SKM-1 treated with dmso at 0.1 percent for 144 hours (cell line): ENCODE measurements around the gene UBE2S.
A peak's percentile ranks its signal among the peaks of the same experiment; 100 is the strongest.
"Not testable (repeated sequence)": the region's sequence is repeated elsewhere in the genome, so short reads cannot be mapped to it uniquely, and the experiment has no call there.

Source experiments
- DNase-seq: peaks from one replicate; lab custom pipeline; 2025; ENCODE audit not compliant: unreplicated experiment; lab: John Stamatoyannopoulos, UW

UBE2S gene

DNA sequence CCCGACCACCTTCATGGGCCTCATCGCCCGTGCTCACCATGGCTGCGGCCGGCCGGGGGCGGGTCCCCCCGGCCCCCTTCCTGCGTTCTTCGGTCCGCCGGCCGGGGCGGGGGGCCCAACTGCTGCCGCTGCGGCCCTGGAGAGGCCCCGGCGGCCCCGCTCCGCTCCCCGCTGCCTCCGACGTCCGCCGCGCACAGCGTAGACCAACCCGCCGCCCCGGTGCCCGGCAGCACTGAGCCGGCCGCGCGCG, at the start of gene UBE2S:
Gene UBE2S (minus strand): TSS at position 239 of the 250 bp plus-strand sequence. CDS start 199 bp downstream, at position 40.
- not testable (repeated sequence) for DNase-seq

DNA sequence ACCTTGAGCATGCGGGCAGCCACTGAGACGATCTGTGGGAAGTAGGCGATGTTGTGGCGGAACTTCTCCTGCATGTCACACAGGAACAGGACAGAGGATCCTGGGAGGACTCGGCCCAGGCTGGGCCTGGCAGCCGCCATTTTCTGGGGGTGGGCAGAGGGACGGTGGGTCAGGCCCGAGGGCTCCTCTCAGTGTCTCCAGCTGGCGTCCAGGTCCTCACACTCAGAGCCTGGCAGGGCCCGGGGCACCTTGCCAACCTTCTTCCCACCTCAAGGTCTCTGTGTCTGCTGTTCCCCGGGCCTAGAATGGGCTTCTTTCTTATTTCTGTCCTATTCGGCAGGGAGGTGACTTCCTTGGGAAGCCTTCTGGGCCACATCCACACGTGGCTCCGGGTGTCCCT, 48.8 kb upstream of the UBE2S start:
- DNase-seq: no peak

DNA sequence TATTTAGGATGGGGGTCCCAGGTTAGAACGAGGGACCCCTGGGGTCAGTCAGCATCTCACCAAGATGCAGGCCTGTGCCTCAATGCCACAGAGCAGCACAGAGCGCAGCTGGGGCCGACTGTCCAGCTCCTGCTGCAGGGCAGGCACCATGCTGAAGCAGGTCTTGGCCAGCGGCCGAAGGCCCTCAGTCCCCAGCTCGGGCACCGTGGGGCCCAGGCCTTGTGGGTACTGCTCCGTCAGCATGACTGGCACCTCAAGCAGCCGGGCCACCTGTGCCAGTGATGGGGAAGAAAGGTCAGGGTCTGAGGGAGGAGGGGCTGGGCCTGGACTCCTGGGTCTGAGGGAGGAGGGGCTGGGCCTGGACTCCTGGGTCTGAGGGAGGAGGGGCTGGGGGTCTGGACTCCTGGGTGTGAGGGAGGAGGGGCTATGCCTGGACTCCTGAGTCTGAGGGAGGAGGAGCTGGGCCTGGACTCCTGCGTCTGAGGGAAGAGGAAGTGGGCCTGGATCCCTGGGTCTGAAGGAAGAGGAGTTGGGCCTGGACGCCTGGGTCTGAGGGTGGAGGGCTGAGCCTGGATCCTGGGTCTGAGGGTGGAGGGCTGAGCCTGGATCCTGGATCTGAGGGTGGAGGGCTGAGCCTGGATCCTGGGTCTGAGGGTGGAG, 48.1 kb upstream of the UBE2S start:
- no peak for DNase-seq

DNA sequence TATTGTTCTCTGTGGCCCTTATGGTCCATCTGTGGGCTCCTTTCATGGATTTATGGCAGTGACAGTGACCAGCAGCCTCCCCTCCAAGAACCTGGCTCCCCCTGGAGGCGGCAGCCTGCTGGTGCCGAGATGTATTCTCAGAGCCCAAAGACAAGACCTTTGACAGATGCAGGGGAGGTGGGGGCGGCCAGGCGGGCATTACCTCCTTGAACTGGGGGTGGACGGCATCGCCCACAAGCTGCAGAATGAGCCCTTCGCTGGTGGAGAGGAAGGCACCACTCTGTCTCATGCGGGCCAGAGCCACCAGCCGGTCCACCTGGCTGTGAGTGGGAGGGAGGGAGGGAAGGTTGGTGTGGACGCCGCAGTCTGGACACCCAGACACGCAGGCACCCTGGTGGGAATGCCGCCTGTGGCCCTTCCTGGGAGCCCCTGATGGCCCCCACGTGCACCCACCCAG, 47.2 kb upstream of the UBE2S start:
- no peak for DNase-seq

DNA sequence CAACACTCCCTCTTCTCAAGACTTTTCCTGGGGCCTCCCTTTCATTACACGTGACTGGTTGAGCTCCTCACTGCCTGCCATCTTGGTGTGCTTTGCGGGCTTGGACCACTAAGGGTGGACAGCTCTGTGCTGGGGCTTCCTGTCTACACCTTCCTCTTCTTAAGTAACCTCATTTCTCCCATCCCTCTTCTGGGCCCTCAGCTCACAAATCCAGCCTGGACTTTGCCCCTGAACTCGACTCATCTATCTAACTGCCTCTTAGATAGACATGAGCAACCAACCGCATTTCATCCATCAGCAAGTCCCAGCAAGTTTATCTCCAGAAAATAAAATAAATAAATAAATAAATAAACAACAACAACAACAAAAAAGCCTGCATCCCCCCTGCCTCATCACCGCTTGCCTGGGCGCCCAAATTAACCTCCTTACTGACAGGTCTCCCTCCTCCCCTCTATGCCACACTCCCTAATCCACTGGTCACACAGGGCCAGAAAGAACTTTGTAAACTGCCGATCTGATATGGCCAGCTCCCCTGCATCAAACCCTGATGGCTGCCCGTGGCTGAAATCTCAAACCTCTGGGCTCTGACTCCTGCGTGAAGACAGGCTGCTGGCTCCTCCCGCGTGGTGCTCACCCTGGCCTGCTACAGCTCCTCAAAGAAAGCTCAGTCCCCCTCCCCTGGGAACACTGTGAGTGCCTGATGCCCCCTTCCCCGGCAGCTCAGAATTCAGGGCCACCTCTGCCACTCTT, 46.1 kb upstream of the UBE2S start:
- no peak for DNase-seq

DNA sequence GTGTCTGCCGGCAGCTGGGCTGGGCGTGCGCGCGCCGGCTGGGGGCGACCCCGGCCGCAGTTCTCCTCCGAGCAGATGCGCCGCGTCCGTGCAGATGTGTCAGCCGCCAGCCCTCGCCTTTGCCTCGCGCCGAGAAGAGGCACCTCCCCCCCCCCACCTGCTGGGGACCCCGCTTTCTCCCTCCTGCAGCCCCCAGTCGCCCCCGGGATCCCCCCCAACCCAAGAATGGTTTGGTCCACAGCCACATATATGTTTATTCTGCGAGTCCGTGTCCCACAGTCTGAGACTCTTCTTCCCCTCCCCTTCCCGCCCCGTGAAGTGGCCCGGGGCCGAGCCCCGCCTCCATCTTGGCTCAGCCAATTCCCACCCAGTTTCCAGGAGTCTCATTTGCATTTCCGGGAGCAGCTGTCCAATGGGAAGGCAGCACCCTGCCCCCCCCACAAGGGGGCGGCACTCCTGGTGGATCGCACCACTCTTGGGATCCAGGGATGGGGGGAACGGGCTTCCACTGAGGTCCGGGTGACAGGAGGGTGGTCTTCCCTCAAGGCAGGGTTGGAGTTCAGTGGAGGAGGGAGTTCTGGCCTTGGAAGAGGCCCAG, 45.3 kb upstream of the UBE2S start:
- no peak for DNase-seq

DNA sequence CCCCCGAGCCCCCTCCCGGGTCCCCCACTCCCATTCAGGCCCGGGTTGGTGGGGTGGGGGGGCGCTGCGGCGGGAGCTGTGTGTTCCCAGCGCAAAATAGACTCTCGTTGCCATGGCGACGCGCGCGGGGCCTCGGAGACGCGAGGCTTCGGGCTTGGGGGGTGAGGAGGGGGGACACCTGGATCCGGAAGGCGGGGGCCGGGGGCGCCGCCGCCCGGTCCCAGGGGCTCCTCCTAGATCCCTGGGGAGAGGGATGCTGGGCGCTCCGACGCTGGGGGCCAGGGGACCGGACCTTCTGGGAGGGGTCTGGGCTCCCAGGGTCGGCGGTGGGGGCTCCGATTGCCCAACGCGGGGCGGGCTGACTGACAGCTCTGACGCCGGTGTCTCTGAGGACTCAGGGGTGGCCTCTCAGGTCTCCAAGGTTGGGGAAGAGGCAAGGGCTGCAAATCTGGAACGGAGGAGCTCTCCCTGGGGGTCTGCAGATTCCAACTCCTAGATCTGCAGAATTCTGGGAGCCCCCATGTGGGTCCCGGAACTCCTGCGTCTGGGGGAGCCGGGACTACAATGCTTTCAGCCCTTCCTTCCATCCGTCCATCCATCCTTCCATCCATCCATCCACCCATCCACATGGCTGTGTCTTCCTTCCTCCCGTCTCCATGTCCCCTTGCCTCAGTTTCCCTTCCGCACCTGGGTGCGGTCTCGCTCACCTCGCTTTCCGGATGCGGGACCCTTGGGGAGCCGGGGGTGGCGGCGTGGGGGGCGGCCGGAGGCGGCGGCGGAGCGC, 44.6 kb upstream of the UBE2S start:
- DNase-seq: no peak

DNA sequence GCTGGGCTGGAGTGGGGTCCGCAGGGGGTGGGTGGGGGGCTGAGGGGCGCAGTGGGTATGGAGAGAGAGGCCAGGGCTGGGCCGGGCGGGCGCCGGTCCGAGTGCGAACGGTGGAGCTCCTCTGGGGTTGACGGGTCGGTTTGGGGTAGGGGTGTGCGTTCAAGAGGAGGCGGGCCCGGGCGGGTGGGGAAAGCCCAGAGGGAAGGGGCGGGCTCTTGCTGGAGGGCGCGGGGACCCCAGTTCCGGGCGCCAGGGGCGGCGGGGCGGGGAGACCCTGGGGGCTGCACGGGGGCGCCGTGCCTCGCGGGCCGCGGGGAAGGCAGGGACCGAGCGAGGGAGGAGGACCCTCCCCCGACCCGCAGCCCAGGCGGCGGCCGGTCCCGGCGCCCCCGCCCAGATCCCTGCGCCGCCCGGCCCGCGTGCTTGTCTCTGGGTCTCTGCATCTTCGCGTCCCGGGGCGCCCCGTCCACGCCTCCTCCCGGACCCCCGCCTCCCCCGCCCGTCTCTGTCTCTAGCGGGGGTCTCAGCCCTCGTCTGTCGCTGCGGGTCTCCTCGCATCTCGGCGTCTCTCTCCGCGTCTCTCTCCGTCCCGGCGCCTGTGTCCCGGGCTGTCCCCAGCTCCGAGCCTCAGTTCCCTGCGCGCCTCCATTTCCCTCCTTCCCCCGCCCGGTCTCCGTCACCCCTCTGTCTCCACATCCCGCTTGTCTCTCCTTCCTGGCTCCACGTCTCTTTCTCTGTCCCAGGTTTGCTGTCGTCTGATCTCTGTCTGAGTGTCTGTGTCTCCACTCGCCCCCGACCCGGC, 43.8 kb upstream of the UBE2S start:
- no peak for DNase-seq

DNA sequence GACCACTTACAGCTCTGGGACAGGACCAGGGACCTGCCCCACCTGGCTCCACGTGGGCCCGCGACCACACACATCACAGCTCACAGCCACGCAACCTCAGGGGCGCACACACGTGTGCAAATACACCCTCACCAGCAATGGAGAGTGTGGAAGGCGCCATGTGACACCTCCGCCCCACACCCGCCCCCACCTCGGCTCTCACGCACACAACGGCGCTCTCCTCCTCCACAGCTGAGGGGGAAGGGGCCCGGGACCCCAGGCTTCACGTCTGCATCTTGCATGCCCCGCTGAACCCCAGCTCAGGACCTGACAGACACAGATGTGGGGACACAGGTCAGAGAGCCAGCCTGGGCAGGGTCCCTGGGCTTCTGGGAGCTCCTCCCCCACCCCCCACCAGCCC, 41.9 kb upstream of the UBE2S start:
- DNase-seq: no peak

DNA sequence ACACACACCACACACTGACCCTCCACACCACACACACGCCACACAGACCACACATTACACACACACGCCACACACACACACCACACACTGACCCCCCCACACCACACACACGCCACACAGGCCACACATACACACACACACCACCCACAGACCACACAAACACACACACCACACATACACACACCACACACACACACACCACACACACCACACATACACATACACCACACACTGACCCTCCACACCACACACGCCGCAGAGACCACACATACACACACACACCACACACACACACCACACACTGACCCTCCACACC, 40.5 kb upstream of the UBE2S start:
- not testable (repeated sequence) for DNase-seq

DNA sequence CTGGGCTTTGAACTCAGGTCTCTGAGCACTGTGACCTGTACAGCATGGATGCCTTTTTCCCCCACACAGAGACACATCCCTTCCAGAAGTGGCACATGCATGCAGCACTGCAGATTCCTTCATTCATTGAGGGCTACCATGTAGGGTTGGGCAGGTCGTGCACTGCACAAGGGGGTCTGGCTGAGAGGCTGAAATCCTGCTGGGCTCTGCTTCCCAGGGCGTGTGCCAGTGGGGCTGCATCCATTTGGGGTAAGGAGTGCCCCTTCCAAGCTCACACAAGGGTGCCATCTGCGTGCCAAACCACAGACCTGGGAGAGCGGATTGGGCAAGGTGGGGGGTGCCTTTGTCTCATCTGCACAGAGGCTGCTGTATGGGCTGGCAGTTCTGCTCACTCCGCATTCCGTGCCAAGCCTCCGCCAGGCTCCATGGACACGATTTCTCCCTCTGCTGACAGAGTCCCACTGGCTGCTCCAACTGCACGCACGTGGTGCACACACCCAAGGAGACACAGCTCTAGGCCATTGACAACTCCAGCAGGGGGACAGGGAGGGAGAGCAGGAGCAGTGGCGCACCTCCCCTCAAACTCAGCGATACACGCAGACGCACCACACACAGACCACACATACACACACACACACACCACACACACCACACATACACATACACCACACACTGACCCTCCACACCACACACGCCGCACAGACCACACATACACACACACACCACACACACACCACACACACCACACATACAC, 40.0 kb upstream of the UBE2S start:
- DNase-seq: no peak

DNA sequence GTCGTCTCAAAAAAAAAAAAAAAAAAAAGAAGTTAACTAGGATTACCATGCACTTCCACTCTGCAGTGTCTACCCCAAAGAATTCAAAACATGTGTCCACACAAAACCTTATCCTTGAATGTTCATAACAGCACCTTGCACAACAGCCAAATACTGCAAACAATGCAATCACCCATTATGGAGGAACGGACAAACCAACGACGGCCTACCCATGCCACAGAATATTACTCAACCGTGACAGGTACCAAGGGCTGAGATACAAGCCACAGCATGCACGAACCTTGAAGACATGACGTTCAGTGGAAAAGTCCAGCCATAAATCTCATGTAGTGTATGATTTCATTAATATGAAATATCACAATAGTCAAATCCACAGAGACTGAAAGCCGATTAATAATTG, 38.5 kb upstream of the UBE2S start:
- DNase-seq: no peak

DNA sequence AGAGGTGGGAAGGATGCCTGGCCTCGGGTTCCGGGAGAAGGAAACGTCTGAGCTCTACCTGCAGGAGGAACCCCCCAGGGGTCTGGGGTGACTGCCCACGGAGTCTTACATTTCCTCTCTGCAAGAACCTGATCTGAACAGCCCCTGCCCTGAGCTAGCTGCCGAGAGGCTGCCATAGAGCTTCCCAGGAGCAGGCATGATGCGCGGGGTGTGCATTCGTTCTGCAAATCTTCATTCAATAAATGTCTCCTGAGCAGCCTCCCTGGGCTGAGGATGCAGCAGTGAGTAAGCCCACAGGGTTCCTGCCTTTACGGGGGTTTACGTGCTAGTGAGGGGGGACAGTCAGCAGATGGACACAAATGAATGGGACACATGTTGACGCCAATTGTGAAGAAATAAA, 37.1 kb upstream of the UBE2S start:
- DNase-seq: no peak

DNA sequence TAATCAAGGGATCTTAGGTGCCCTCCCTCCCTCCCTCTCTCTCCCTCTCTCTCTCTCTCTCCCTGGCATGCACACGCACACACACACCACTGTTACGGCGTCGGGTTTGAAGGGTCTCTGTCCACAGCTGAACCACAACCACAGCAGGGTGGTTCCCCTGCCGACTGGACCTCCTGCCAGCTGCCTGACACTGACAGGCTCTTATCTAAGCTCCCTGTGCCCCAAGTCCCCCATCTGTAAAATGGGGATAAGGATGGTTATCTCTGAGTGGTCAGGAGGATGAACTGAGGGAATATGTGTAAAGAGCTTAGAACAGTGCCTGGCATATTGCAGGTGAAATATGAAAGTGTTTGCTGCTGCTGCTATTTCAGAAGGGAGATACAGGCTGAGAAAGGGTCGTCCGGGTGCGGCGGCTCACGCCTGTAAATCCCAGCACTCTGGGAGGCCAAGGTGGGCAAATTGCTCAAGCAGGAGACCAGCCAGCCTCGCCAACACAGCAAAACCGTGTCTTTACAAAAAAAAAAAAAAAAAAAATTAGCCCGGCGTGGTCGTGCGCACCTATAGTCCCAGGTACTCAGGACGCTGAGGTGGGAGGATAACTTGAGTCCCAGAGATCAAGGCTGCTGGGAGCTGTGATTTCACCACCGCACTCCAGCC, 36.4 kb upstream of the UBE2S start:
- no peak for DNase-seq

DNA sequence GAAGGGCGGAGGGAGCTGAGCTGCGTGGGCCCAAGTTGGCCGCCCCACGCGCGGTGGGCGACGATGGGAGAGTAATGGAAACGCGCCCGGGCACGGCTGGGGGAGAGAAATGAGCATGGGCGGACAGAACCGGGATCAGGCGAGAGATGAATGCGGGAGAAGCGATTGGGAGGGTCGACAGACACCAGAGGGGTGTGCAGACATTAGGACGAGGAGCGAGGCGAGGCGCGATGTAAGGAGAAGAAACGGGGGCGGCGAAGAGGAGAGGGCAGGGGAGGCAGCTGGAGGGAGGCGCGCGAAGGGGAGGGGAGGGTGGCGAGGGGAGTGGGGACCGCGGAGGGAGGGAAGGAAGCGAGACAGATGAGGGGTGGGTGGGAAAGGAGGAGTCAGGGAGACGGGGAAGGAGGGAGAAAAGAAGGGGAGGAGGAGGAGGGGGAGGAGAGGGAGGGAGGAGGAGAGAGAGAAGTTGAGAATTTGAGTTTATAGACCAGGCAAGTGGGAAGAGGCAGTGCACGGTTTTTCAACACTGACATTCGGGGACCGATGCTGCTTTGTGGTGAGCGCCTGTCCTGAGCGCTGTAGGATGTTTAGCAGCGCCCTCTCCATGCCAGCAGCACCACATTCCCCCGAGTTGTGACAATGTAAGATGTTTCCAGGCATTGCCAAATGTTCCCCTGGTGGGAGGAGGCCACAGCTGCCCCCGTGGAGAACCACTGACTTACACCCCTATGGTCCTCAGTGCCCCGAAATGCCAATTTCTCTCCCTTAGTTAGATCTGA, 35.6 kb upstream of the UBE2S start, which contains the start of gene SHISA7:
Gene SHISA7 (minus strand): TSS at position 256 of the 779 bp plus-strand sequence. CDS start 437 bp downstream, outside the sequence.
- no peak for DNase-seq

DNA sequence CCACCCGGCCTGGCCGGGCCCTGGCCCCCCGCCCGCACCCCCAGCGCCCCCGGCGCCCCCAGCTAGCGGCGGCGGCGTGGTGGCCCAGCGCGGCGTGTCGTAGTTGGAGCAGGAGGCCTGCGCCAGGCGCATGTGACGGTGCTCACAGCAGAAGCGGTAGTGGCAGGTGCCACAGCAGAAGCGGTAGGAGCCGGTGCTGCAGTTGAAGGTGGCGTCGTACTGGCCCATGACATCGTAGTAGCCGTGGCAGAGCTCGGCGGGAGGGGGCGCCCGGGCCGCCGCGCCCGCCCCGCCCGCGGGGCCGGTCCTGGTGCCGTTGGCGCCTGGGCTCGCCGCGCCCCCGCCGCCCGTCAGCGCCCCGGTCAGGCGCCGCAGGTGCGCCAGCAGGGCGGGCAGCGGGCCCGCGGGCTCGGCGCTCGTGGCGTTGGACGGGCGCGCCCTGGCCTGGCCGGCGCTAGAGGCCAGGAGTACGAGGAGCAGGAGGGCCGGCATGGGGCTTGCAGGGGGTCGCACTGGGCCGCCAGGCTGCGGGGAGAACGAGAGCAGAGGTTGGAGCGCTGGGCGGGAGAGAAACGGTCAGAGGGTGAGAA, 34.9 kb upstream of the UBE2S start:
- no peak for DNase-seq

DNA sequence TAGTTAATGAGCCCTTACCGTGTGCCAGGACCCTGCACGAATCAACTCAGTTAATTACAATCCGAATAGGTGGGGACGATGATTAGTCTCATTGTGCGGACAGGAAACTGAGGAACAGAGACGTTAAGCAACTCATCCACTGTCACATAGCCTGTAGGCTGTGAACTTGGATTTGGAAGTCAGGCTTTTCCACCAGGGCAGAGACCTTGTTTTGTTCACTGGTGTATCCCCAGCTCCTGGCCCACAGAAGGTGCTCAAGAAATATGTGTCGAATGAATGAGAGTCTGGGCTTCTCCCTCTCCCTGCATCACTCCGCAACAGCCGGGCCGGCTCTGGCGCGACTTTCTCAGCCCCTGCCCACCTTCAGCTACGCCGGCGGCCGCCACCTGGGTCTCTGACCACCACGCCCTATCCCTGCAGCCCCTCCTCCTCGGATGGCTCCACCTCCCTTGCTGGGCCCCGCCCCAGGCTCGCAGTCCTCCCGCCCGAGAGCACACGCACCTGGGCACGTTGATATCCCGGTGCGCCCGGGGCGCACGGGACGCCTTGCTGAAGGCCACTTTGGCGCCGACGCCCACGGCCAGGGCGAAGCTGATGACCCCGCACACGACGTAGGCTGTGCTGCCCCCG, 34.2 kb upstream of the UBE2S start:
- DNase-seq: no peak

DNA sequence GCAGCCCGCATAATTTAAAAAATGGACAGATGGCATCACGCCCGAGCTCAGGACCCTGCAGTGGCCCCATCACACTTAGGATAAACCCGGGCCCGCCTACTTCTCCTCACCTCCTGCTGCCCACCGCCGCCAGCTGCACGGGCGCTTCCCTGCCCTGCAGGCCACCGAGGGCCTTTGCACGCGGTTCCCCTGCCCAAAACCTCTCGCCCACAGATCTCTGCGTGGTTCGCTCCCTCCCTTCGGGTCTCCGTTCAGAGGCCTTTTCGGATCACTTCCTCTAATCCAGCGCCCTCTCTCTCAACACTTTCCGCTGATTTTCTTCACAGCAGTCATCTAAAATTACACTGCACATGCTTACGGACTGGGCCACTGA, 33.7 kb upstream of the UBE2S start:
- DNase-seq: peak; percentile 31
